GM12872 (cell line): ENCODE measurements around the gene EDN2.

Experiments used
- CTCF ChIP-seq: IDR thresholded peaks from 3 replicates; pipeline ENCODE4 v1.5.1; 2011; ENCODE audit warnings: low read depth, mild to moderate bottlenecking, low read length, moderate library complexity; ENCODE audit not compliant: insufficient read depth

Gene EDN2

GRCh38 chr1:41486053-41486370 is 1.5 kb upstream of the EDN2 start:
- no peak for TF ChIP-seq CTCF

- no peak for TF ChIP-seq CTCF
These were observed 1.1 kb upstream of the EDN2 start for GRCh38 chr1:41485605-41486004.

- TF ChIP-seq CTCF: no peak
These were observed 502 bp downstream of the EDN2 start for GRCh38 chr1:41483960-41484401.

GRCh38 chr1:41483001-41483850 is 1.3 kb downstream of the EDN2 start:
- TF ChIP-seq CTCF: no peak

- TF ChIP-seq CTCF: no peak
These were observed 2.3 kb downstream of the EDN2 start for GRCh38 chr1:41482001-41482765.

GRCh38 chr1:41481109-41481775 is 3.2 kb downstream of the EDN2 start:
- no peak for TF ChIP-seq CTCF
